ENCODE data around the gene STAC2. TPM values are rescaled to one million over a fixed set of nuclear protein-coding genes. Genes with fewer than 3 reads are reported as not detected.

STAC2 gene
- total RNA-seq, 4 donors from 2014 or later = 0.17 to 0.29 TPM; not detected in 2

- no peak overlapping the region for H3K27ac ChIP-seq (replicated peaks in 1 of 4)
- TF ChIP-seq POLR2AphosphoS5 (IDR thresholded peaks at IDR 0.05) = no peak
- TF ChIP-seq CTCF (IDR thresholded peaks at IDR 0.05) = peak; percentile 21 to 41 (median 37)
- H3K36me3 ChIP-seq = no peaks in the 10 kb centered on the region
- H3K4me3 ChIP-seq = no peak overlapping the region
- H3K27me3 ChIP-seq = peaks cover 0 to 77% (median 0%) of the 10 kb centered on the region in 4 donors
- no peaks in the 10 kb centered on the region for H3K9me3 ChIP-seq
- 31% methylated on average over 12 of the region's 16 CpGs for WGBS
- no peak for DNase-seq (ENCODE audit: extremely low spot score)
- H3K4me1 ChIP-seq = peaks cover 5 to 10% (median 6%) of the 10 kb centered on the region in 4 donors
- intact Hi-C loops (cut with DNase I) = loop anchor here (5.0 kb wide), 1 partner anchor 32 kb away; no protein-coding TSS in a partner anchor
These were observed 14.0 kb upstream of the STAC2 start for GRCh38 chr17:39239640-39240314.

DNA sequence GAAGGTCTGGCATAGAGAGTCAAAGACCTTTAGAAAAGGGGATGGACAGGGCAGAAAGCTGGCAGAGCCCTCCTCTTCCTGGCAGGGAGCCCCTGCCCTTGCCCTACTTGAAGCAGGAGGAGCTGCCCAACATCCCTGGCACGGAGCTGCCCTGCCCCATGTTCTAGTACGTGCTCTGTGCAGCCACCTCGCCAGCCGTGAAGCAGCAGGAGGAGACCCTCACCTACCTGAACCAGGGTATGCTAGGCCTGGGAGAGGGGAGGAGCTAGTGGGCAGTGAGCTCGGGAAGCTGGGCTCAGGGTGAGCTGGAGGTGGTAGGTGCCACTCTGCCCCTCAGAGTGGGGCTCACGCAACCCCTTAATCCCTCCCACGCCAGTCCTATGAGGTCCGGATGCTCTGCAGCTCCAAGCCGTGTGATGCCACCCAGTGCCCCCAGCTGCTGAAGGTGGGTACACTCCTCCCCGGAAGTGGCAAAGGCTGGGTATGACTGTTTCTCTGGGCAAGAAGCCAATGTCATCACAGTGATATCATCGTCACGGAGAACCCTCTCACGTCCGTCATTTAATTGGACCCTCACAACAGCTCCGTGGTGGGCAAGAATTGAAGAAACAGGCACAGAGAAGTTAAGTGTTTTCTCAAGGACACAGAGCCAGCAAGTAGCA lies 12.7 kb upstream of the STAC2 start:
- H3K27me3 ChIP-seq = peaks cover 0 to 82% (median 0%) of the 10 kb centered on the region in 4 donors
- H3K4me3 ChIP-seq = no peak overlapping the region
- no peak for DNase-seq (ENCODE audit: extremely low spot score)
- H3K9me3 ChIP-seq = no peaks in the 10 kb centered on the region
- WGBS = 22% methylated on average over 10 of the region's 15 CpGs
- H3K36me3 ChIP-seq = no peaks in the 10 kb centered on the region
- TF ChIP-seq EP300 (IDR thresholded peaks at IDR 0.05) (no peak), POLR2AphosphoS5 (IDR thresholded peaks at IDR 0.05) (no peak), POLR2A (IDR thresholded peaks at IDR 0.05; ENCODE audit: low read depth) (no peak), CTCF (IDR thresholded peaks at IDR 0.05) (no peak)
- H3K4me1 ChIP-seq = peaks cover 0 to 4% (median 0%) of the 10 kb centered on the region in 4 donors
- H3K27ac ChIP-seq (replicated peaks in 1 of 4) = no peak overlapping the region
- intact Hi-C loops (cut with DNase I) = no loop called here

DNA sequence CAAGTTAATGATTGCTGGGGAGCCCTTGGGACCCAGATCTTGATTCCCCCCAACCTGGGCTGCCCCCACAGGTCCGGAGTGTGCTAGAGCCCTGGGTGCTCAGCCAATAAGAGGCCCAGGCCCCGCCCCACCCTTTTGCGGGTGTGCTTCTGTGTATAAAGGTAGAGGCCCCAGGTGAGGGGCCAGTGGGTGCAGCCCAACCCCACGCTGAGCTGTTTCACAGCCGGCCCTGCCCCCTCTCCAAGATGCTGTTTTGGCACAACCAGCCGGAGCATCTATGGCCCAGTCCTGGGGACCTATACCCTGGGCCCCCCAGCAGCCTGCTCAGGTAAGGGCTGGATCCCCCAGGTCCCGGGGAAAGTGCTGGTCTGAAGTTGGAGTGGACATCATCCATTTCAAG lies 11.8 kb upstream of the STAC2 start:
- peaks cover 0 to 4% (median 0%) of the 10 kb centered on the region in 4 donors for H3K4me1 ChIP-seq
- TF ChIP-seq POLR2A (IDR thresholded peaks at IDR 0.05; ENCODE audit: low read depth) (no peak), CTCF (IDR thresholded peaks at IDR 0.05) (no peak), POLR2AphosphoS5 (IDR thresholded peaks at IDR 0.05) (no peak), EP300 (IDR thresholded peaks at IDR 0.05) (no peak)
- DNase-seq (ENCODE audit: extremely low spot score) = no peak
- no peak overlapping the region for H3K4me3 ChIP-seq
- H3K9me3 ChIP-seq = no peaks in the 10 kb centered on the region
- peaks cover 0 to 82% (median 0%) of the 10 kb centered on the region in 4 donors for H3K27me3 ChIP-seq
- H3K36me3 ChIP-seq = no peaks in the 10 kb centered on the region
- 100% methylated on average over 1 of the region's 7 CpGs for WGBS
- intact Hi-C loops (cut with DNase I) = no loop called here
- H3K27ac ChIP-seq (replicated peaks in 1 of 4) = no peak overlapping the region

- Histone ChIP-seq H3K9me3 (no peaks in the 10 kb centered on the region), H3K4me3 (no peak overlapping the region), H3K27ac (replicated peaks in 1 of 4) (no peak overlapping the region), H3K4me1 (peaks cover 3 to 5% (median 4%) of the 10 kb centered on the region in 4 donors), H3K27me3 (peaks cover 0 to 84% (median 0%) of the 10 kb centered on the region in 4 donors), H3K36me3 (no peaks in the 10 kb centered on the region)
- no peak for TF ChIP-seq EP300 (IDR thresholded peaks at IDR 0.05)
- TF ChIP-seq POLR2AphosphoS5 (IDR thresholded peaks at IDR 0.05) = no peak
- TF ChIP-seq CTCF (IDR thresholded peaks at IDR 0.05) = no peak
- TF ChIP-seq POLR2A (IDR thresholded peaks at IDR 0.05; ENCODE audit: low read depth) = no peak
- no peak for DNase-seq (ENCODE audit: extremely low spot score)
- WGBS = 82% methylated on average over 2 of the region's 6 CpGs
- intact Hi-C loops (cut with DNase I) = no loop called here
These were observed 11.3 kb upstream of the STAC2 start for GRCh38 chr17:39236981-39237441.

Measured in esophagus muscularis mucosa (tissue), 4 donors.